Measurements from ENCODE around the gene MORC1.

The MORC1 gene

GRCh38 chr3:109073116-109073515 is 44.8 kb downstream of the MORC1 start:
- TF ChIP-seq TAF1 (IDR thresholded peaks at IDR 0.05; ENCODE audit: borderline replicate concordance, insufficient read depth, low read length), result no peak
- TF ChIP-seq SIN3A (IDR thresholded peaks at IDR 0.05; ENCODE audit: borderline replicate concordance, insufficient read depth, low read length), result no peak
- TF ChIP-seq POLR2AphosphoS5 (IDR thresholded peaks at IDR 0.05; ENCODE audit: low read depth, low read length), result no peak
- no peak for TF ChIP-seq FOXP2 (optimal IDR thresholded peaks at IDR 0.05; ENCODE audit: borderline replicate concordance, extremely low read depth, extremely low read length, insufficient read depth)
- no peak for TF ChIP-seq REST (IDR thresholded peaks at IDR 0.05; ENCODE audit: insufficient read depth in 1 of 2, low read depth in 2 of 2, low read length in 2 of 2)

GRCh38 chr3:109072194-109072593 is 45.7 kb downstream of the MORC1 start:
- TF ChIP-seq SIN3A (IDR thresholded peaks at IDR 0.05; ENCODE audit: borderline replicate concordance, insufficient read depth, low read length) (no peak), FOXP2 (optimal IDR thresholded peaks at IDR 0.05; ENCODE audit: borderline replicate concordance, extremely low read depth, extremely low read length, insufficient read depth) (no peak), REST (IDR thresholded peaks at IDR 0.05; ENCODE audit: insufficient read depth in 1 of 2, low read depth in 2 of 2, low read length in 2 of 2) (no peak), POLR2AphosphoS5 (IDR thresholded peaks at IDR 0.05; ENCODE audit: low read depth, low read length) (no peak), TAF1 (IDR thresholded peaks at IDR 0.05; ENCODE audit: borderline replicate concordance, insufficient read depth, low read length) (no peak)

GRCh38 chr3:109071350-109072142 is 46.4 kb downstream of the MORC1 start:
- TF ChIP-seq TAF1 (IDR thresholded peaks at IDR 0.05; ENCODE audit: borderline replicate concordance, insufficient read depth, low read length), result no peak
- TF ChIP-seq FOXP2 (optimal IDR thresholded peaks at IDR 0.05; ENCODE audit: borderline replicate concordance, extremely low read depth, extremely low read length, insufficient read depth), result no peak
- TF ChIP-seq REST (IDR thresholded peaks at IDR 0.05; ENCODE audit: insufficient read depth in 1 of 2, low read depth in 2 of 2, low read length in 2 of 2), result no peak
- TF ChIP-seq POLR2AphosphoS5 (IDR thresholded peaks at IDR 0.05; ENCODE audit: low read depth, low read length), result no peak
- TF ChIP-seq SIN3A (IDR thresholded peaks at IDR 0.05; ENCODE audit: borderline replicate concordance, insufficient read depth, low read length), result no peak

- TF ChIP-seq POLR2AphosphoS5 (IDR thresholded peaks at IDR 0.05; ENCODE audit: low read depth, low read length), result no peak
- TF ChIP-seq SIN3A (IDR thresholded peaks at IDR 0.05; ENCODE audit: borderline replicate concordance, insufficient read depth, low read length), result no peak
- no peak for TF ChIP-seq FOXP2 (optimal IDR thresholded peaks at IDR 0.05; ENCODE audit: borderline replicate concordance, extremely low read depth, extremely low read length, insufficient read depth)
- TF ChIP-seq TAF1 (IDR thresholded peaks at IDR 0.05; ENCODE audit: borderline replicate concordance, insufficient read depth, low read length), result no peak
- TF ChIP-seq REST (IDR thresholded peaks at IDR 0.05; ENCODE audit: insufficient read depth in 1 of 2, low read depth in 2 of 2, low read length in 2 of 2), result no peak
Measured at GRCh38 chr3:109070211-109070610, 47.7 kb downstream of the MORC1 start.

Measured in PFSK-1 (cell line).